Right ventricle myocardium inferior (tissue), 1 donor: ENCODE results near the gene CHST11. TPM values are rescaled to one million over a fixed set of nuclear protein-coding genes. Genes with fewer than 3 reads are reported as not detected.

Experiments
- ATAC-seq: fragments of 200-7000 bp; cut with Tn5 transposase; one replicate; pipeline ENCODE4 v1.9.1; 2020; ENCODE audit warnings: mild to moderate bottlenecking, moderate library complexity
- DNase-seq: peaks from one replicate; pipeline ENCODE4 v3.0.0; 2021; ENCODE audit errors: missing footprints
- intact Hi-C: fragments of 100-400 bp; cut with DNase I; formaldehyde crosslinking; loops from one replicate; pipeline ENCODE4 v1.11.0; 2022
- total RNA-seq: library from RNA; stranded (reverse); fragmentation: NEBNext Ultra II Directional; extraction: Animal tissue kit (Norgen Biotek cat#: 25700); gene quantifications from one replicate; pipeline ENCODE4 v1.2.1, GENCODE V29; 2021
- donor health status: DM: no; HTN: yes; CAD: no; lungs with severe emphysema.

Gene CHST11
- total RNA-seq, 1 donor from 2014 or later = 3.7 TPM

DNA sequence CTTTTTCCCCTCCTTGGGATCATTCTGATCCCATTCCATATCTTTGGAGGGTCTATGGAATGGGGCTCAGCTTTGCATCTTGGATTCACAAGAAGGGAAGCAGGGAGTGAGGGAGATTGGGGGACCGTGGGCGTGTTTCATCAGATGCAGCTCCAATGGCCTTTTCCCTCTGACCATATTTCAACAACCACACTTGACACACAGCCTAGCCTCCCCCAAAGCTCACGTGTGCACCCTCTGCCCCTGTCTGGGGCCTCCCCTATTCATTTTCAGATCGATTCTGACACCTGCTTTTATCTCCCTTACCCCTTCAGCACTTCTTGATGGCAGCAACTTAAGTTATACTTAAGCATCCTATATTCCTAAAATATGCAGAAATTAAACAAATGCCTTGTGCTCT lies 126.6 kb downstream of the CHST11 start:
- ATAC-seq = no peak
- intact Hi-C loops = no loop called here
- no peak for DNase-seq

DNA sequence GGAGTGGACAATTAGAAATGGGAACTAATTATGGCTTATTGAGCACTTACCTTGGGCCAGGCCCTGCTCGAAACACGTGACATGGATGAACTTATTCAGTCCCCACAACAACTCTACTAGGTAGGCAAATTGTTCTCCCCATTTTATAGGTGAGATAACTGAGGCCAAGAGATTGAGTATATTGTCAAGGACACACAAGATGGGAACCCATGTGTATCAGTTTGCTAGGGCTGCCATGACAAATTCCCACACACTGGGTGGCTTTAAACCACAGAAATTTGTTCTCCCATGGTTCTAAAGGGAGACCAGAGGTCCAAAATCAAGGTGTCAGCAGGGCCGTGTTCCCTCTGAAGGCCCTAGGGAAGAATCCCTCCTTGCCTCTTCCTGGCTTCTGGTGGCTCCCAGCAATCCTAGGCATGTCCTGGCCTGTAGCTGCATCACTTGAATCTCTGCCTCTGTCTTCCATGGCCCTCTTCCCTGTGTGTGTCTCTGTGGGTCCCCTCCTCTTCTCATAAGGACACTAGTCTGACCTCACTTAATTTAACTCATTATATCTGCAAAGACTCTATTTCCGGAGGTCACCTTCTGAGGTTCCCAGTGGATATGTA lies 128.8 kb downstream of the CHST11 start:
- intact Hi-C loops = no loop called here
- ATAC-seq = no peak
- no peak for DNase-seq

GRCh38 chr12:104586351-104586919 lies 129.7 kb downstream of the CHST11 start:
- no peak for ATAC-seq
- intact Hi-C loops = no loop called here

GRCh38 chr12:104588047-104588920 lies 131.5 kb downstream of the CHST11 start:
- no peak for ATAC-seq
- intact Hi-C loops = no loop called here
- DNase-seq = no peak

More at GRCh38 chr12:104586351-104586919, 129.7 kb downstream of the CHST11 start:
- no peak for DNase-seq

DNA sequence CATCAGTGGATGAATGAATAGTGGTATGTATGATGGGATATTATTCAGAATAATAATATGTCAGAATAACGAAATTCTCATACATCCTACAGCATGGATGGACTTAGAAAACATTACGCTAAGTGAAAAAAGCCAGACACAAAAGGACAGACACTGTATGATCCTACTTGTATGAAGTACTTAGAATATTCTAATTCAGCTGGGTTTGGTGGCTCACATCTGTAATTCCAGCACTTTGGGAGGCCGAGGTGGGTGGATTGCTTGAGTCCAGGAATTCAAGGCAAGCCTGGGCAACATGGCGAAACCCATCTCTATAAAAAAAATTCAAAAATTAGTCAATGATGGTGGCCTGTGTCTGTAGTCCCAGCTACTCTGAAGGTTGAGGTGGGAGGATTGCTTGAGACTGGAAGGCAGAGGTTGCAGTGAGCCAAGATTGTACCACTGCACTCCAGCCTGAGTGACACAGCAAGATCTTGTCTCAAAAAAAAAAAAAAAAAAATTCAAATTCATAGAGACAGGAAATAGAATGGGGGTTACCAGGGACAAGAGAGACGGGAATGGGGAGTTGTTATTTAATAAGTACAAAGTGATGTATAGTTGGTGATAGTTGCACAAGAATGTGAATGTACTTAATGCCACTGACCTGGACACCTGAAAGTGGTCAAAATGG lies 132.3 kb downstream of the CHST11 start:
- intact Hi-C loops = no loop called here

DNA sequence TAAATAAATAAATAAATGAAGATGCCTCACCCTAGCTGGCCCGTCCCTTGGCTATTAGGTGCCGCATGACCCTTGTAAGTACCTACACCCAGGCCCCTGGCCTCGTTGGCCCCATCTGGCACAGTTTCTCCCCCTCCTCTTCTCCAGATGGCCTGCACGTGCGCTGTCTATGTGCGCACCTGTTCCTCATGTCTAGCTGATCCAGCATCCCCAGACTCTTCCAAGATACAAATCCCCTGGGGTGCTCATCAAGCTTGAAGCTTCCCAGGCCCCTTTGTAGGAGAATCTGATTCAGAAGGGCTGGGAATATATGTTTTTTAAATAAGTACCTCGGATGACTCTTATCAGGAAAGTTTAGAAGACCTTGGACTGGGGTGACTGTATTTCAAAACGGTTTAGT lies 133.3 kb downstream of the CHST11 start:
- no peak for ATAC-seq
- intact Hi-C loops = no loop called here

More for the DNA sequence above, 132.3 kb downstream of the CHST11 start:
- ATAC-seq (no peak), DNase-seq (no peak)

GRCh38 chr12:104591257-104591885 lies 134.6 kb downstream of the CHST11 start:
- intact Hi-C loops = no loop called here
- ATAC-seq (no peak), DNase-seq (no peak)

More for the DNA sequence above, 133.3 kb downstream of the CHST11 start:
- DNase-seq = no peak

DNA sequence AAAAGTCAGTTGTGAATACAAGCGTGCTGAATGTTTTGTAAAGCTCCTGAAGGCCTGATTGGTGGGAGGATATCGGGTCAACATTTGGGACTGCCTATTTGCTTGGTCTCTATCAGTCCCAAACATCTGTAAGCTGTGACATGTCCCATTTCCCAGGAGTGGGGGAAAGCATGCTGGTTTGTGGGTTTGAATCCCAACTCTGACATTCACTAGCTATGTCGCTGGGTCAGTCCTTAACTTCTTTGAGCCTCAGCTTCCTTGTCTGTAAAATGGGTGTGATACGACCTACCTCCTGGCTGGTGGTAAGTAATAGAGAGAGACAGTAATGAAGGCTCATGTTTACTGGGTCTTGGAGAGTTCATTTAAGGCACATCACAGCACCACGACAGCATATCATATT lies 136.7 kb downstream of the CHST11 start:
- ATAC-seq (no peak), DNase-seq (no peak)
- intact Hi-C loops = no loop called here

DNA sequence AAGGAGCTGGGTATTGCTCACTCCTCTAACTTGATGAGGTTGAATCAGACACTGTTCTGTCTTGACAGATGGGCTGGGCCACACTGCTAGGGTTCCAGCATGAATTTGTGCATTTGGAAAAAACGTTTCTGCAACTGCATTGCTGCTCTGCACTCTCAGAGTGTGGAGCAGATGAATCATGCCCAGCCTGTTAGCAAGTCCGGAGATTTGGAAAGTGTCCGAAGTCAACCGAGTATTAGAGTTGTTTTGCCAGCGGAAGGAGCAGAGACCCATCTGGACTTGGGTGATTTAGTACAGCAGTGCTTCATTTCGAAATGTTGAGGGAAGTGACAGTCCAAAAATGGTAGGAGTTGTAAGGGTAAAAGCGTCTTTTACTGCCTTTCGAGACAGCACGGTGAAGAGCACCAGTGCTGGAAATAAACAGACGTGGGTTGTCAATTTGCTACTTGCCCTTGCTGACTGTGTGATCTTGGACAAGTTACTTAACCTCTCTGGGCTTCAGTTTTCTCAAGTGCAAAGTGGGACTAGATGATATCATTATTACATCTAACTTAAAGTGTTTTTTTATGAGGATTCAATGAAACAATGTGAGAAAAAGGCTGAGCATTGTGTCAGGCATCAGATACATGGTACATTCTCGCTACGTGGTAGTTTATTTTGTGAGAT lies 139.5 kb downstream of the CHST11 start:
- ATAC-seq (peak; percentile 88), DNase-seq (peak; percentile 70)
- intact Hi-C loops = no loop called here

DNA sequence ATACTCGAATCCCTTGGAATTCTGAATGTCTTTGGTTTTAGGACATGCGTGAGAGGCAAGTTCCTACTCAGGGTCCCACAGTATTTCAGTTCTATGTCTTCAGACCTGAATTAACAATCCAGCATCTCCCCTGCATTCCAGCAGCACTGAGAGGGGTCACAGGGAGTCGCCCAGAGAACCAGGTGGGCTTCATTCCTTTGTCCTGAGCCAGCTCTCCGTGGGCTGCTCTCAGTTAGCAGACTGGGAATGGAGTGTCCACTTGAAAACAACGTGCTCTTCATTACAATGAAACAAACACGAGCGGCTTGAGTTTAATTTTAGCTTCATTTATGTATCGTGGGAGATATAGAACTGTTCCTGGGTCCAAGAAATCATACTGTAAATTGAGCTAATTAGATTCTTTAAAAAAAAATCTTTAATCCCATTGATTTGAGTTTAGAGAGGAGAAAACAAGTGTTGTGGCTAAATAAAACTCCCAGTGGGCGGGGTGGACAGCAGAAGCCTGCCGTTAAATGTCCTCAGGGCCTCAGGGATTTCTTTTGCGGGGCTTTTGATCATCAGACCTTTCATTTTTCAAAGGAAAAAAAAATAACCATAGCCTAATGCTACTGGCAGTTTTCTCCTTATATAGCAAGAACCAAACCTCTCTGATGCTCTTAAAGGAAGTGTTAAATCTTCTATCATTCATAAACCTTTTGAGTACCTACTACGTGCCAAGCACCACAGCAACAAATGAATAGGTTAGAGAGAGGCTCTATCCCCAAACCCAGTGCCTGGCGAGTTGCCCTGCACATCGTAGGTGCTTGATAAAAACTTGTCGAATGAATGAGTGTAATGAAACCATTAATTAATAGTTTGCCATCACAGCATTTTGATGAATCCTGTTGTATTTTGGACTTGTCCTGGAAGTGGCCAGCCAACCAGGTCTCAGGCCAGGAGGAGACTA lies 140.4 kb downstream of the CHST11 start:
- intact Hi-C loops = no loop called here
- ATAC-seq (no peak), DNase-seq (no peak)

GRCh38 chr12:104598342-104599271 lies 141.9 kb downstream of the CHST11 start:
- intact Hi-C loops = no loop called here
- no peak for DNase-seq
- peak; percentile 55 for ATAC-seq

- intact Hi-C loops = loop anchor here (10.0 kb wide), 1 partner anchor 145 kb away; the partner anchor contains the start of gene CHST11
- DNase-seq = no peak
- no peak for ATAC-seq
These were observed 142.7 kb downstream of the CHST11 start for GRCh38 chr12:104599272-104600035.

DNA sequence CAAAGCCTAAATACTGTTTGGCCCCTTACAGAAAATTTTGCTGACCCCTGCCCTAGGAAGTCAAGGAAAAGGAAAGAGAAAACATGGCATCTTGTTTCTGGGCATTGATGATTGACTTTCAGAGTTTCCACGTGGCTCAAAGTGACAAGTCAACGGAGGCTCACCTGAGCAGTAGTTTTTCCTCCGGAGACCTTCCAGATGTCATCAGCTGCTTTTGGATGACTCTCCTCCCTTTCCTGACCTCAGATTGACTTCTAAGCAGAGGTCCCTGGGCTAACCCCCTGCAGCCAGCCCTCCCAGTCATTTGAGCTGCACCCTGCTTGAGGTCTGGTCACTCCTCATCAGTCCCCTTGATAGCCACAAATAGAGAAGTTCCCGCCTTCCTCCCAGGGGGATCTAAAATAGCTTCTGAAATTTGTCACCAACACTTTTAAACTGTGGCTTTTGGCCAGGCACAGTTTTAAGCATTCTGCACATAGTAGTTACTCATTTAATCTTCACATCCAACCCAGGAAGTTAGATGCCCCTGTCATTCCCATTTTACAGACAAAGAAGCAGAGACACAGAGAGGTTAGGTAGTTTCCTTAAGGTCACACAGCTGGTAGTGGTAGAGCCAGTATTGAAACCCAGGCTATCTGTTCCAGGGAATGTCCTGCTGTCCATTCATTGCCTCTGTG lies 143.4 kb downstream of the CHST11 start:
- DNase-seq (no peak), ATAC-seq (no peak)
- intact Hi-C loops = loop anchor here (10.0 kb wide), 1 partner anchor 145 kb away; the partner anchor contains the start of gene CHST11

GRCh38 chr12:104600790-104601739 lies 144.3 kb downstream of the CHST11 start:
- intact Hi-C loops = loop anchor here (10.0 kb wide), 1 partner anchor 146 kb away; the partner anchor contains the start of gene CHST11

More at GRCh38 chr12:104600790-104601739, 144.3 kb downstream of the CHST11 start:
- ATAC-seq (no peak), DNase-seq (no peak)
